T-helper 1 cell treated with Interleukin-12 subunit alpha and Interleukin-12 subunit beta and Interleukin-4 antibody, amounts not matched to agents 30 μg/mL and 1 μg/mL, for 36 hours (primary cell): Measurements from ENCODE around the gene FABP1.

ENCODE experiments used
- H3K27ac Mint-ChIP-seq: one replicate; pipeline ENCODE4 v1.8.0; 2021; ENCODE audit warnings: mild to moderate bottlenecking, mixed read lengths
- H3K27me3 Mint-ChIP-seq: one replicate; pipeline ENCODE4 v1.8.0; 2021; ENCODE audit warnings: low read depth, mixed read lengths
- H3K36me3 Mint-ChIP-seq: one replicate; pipeline ENCODE4 v1.8.0; 2021; ENCODE audit warnings: low read depth, mixed read lengths
- H3K4me1 Mint-ChIP-seq: one replicate; pipeline ENCODE4 v1.8.0; 2021; ENCODE audit warnings: low read depth, mixed read lengths
- H3K4me3 Mint-ChIP-seq: one replicate; pipeline ENCODE4 v1.8.0; 2021; ENCODE audit warnings: mild to moderate bottlenecking, moderate library complexity, mixed read lengths
- H3K9me3 Mint-ChIP-seq: one replicate; pipeline ENCODE4 v1.8.0; 2021; ENCODE audit warnings: mixed read lengths

The FABP1 gene

DNA sequence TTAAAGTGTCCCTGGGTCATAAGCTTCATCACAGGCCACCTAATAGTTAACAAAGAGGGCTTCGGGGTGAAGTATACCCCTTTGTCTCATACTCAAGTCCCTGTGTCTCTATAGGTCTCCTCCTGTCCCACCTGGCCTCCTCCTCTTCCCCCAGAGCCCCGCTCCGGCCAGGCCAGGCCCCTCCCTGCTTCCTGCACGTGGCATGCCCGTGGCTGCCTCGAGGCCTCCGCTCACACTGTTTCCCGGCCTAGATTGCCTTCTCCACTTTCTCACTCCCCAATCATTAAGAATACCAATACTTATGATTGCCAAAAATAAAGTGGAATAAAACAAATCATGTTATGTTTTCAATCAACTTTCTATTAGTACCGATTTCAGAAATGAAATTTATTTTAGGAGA lies 41.5 kb downstream of the FABP1 start:
- Mint-ChIP-seq H3K36me3 (peaks cover 1% of the 10 kb centered on the region), H3K9me3 (no peaks in the 10 kb centered on the region), H3K4me1 (peaks cover 7% of the 10 kb centered on the region), H3K27me3 (peaks cover 3% of the 10 kb centered on the region), H3K27ac (no peak overlapping the region), H3K4me3 (no peak overlapping the region)

DNA sequence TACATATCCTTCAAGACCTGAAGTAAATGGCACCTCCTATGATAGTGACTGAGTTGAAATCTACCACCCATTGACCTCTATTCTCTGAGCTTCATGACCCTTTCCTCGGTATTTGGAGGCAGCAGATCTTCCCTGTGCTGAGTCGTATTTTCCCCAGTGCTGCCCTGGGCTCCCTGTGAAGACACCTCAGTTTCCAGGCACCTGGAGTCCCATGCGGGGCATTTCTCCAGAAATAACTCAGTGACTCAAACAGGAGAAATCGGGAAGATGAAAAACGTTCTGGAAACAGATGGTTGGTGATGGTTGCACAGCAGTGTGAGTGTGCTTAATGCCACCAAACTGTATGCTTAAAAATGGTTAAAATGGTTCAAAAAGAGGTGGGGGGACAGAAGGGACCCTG lies 42.3 kb downstream of the FABP1 start:
- Mint-ChIP-seq H3K4me3 (no peak overlapping the region), H3K4me1 (peaks cover 4% of the 10 kb centered on the region), H3K27ac (no peak overlapping the region)

DNA sequence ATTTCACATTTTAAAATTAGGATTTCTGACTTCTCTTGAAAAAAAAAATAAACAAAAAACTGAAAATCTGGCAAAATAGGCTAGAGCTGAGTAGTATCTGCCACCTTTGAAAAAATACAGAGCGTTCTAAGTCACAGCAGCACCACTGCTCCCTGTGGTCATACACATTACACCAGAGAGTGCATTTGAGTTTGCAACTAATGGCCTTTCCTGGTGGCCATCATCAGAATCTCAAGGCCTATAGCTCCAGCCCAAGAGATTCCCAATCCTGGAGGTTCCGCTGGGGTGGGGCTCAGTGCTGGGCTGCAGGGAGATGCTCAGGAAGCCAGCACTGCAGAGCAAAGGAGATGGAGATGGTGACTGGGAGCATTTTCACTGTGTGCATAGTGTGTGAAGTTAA lies 42.8 kb downstream of the FABP1 start:
- H3K36me3 Mint-ChIP-seq, result no peaks in the 10 kb centered on the region
- no peak overlapping the region for H3K4me3 Mint-ChIP-seq
- H3K9me3 Mint-ChIP-seq, result no peaks in the 10 kb centered on the region
- peaks cover 3% of the 10 kb centered on the region for H3K27me3 Mint-ChIP-seq
- H3K4me1 Mint-ChIP-seq, result no peaks in the 10 kb centered on the region
- H3K27ac Mint-ChIP-seq, result no peak overlapping the region

More for the DNA sequence above, 42.3 kb downstream of the FABP1 start:
- Mint-ChIP-seq H3K36me3 (peaks cover 1% of the 10 kb centered on the region), H3K9me3 (no peaks in the 10 kb centered on the region), H3K27me3 (peaks cover 3% of the 10 kb centered on the region)

DNA sequence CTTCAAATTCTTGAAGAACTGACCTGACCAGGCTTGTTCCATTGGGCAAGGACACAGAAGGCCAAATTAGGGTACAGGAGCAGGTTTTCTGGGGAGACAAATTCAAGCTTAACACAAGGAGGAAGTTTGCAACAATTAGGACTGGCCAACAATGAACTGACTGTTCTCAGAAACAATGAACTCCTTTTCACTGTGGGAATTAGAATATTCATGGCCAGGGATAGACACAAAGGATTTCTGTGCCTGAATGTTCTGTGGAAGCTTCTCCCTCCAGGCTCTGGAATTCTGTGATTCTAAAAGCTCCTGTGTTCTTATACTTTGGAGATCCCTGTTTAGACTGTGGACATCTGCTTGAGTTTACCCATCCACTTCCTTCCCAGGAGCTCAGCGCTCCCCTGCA lies 45.1 kb downstream of the FABP1 start:
- Mint-ChIP-seq H3K4me3 (no peak overlapping the region), H3K9me3 (no peaks in the 10 kb centered on the region), H3K27ac (no peak overlapping the region), H3K27me3 (peaks cover 3% of the 10 kb centered on the region), H3K36me3 (no peaks in the 10 kb centered on the region), H3K4me1 (no peaks in the 10 kb centered on the region)

DNA sequence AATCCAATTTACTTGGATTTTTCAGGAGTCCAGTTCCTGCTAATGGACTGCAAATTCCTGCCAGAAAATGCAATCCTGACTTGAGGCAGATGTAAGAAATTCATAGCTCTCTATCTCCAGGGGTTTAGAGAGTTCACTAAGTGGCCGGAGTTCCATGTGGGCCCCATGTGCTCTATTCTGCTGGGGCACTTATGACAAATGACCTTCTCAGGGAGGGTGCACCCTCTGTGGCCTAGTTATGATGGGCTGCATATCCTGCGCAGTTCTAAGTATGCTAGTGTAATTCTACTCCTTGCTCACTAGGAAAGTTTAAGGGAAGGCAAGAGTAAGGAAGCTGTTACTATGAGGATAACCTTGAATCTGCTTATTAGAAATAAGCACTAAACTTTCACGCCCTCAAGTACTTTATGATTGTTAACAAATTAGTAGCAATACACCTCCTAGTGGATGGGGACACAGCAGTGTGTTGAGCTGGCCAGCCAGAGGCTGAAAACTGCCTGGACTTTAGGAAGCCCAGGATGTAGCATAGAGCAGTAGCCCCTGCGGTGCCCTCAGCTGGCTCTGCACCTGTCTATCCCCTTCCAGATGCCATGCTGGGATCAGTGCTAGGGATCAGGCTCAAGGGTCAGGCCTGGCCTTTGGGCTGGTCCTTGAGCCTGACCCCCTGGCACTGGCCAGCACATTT lies 45.8 kb downstream of the FABP1 start:
- no peak overlapping the region for H3K27ac Mint-ChIP-seq
- H3K4me3 Mint-ChIP-seq, result no peak overlapping the region
- no peaks in the 10 kb centered on the region for H3K4me1 Mint-ChIP-seq
- H3K9me3 Mint-ChIP-seq, result no peaks in the 10 kb centered on the region
- H3K36me3 Mint-ChIP-seq, result no peaks in the 10 kb centered on the region
- peaks cover 3% of the 10 kb centered on the region for H3K27me3 Mint-ChIP-seq

DNA sequence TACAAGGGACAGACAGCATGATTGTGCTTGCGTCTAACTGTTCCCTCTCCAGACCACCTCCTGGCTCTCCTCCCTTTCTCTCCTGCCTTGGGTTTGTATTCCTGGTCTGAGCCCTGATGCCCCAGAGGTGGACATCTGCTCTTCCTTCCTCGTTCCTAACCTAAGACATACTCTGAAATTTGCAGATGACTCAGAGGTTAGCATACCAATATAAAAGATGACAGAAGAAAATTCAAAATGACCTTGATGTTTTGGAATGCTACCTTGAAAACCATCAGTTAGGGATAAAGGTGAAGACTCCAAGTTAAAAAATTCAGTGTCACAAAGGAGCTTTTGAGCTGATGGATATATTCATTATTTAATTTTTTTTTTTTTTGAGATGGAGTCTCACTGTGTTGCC lies 47.3 kb downstream of the FABP1 start:
- no peak overlapping the region for H3K27ac Mint-ChIP-seq
- H3K4me3 Mint-ChIP-seq, result no peak overlapping the region
- H3K36me3 Mint-ChIP-seq, result no peaks in the 10 kb centered on the region
- no peaks in the 10 kb centered on the region for H3K4me1 Mint-ChIP-seq
- H3K9me3 Mint-ChIP-seq, result no peaks in the 10 kb centered on the region
- peaks cover 3% of the 10 kb centered on the region for H3K27me3 Mint-ChIP-seq

DNA sequence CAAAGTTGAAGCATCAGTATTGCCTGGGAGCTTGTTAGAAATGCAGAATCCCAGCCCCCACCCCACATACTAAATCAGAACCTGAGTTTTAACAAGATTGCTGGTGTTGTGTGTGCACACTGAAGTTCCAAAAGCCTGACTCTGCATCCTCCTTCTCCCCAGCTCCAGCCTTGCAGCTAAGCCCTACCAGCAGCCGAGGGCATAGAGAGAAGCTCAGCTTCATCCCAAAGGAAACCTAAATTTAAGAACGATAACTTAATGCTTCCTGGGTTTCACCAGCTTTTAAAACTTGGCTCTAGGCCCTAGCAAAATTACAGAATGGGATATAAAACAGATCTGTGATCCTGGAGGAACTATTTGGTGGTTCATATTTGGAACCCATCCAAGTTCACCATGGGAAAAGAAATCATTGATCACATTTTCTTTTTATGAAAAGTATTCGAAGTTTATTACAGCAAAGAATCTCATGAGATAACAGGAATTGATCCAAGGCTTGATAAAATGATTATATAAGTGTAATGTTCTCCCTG lies 49.2 kb downstream of the FABP1 start:
- H3K36me3 Mint-ChIP-seq, result no peaks in the 10 kb centered on the region
- no peak overlapping the region for H3K4me3 Mint-ChIP-seq

DNA sequence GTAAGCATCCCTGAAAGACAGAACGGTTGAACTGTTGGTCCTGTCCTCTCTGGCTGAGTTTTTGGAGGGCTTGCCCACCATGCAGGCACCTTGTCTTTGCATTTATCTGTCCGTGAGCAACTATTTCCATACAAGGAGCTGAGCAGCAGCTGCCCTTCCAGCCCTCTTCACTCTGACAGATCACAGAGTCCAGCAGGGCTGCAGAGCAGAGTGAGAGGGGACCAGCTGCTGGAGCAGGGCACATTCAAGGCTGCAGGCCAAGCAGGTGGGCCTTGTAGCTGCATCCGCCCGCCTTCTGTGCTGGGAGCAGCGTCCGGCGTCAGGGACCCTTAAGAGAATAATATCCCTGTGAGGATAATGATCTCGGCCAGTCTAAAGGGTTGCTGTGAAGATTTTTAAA lies 50.8 kb downstream of the FABP1 start:
- H3K4me3 Mint-ChIP-seq, result no peak overlapping the region
- no peaks in the 10 kb centered on the region for H3K36me3 Mint-ChIP-seq
- H3K27ac Mint-ChIP-seq, result no peak overlapping the region
- H3K9me3 Mint-ChIP-seq, result no peaks in the 10 kb centered on the region
- H3K4me1 Mint-ChIP-seq, result no peaks in the 10 kb centered on the region
- H3K27me3 Mint-ChIP-seq, result peaks cover 3% of the 10 kb centered on the region

More for the DNA sequence above, 49.2 kb downstream of the FABP1 start:
- H3K27me3 Mint-ChIP-seq, result peaks cover 3% of the 10 kb centered on the region
- no peaks in the 10 kb centered on the region for H3K9me3 Mint-ChIP-seq
- H3K27ac Mint-ChIP-seq, result no peak overlapping the region
- H3K4me1 Mint-ChIP-seq, result no peaks in the 10 kb centered on the region

DNA sequence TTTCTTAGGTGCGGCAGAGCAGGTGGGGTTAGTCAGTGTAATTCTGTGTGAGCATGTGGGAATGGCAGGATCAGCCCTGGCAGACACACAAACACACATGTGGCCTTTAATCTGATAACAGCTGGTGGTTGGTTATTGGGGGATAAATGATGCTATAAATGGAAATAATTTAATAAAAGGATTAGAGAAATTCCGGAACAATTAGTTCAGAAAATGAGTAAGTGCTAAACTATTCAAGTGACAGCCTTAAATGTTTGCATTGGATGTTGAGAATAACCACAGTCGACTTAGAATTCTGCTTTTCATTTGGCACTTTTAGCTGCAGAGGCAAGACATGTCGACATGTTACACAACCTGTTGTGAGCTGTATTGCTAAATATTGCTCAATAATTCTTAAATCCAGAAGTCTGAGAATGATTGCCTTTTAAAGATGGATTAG lies 53.0 kb downstream of the FABP1 start:
- no peak overlapping the region for H3K4me3 Mint-ChIP-seq
- no peaks in the 10 kb centered on the region for H3K4me1 Mint-ChIP-seq
- H3K36me3 Mint-ChIP-seq, result no peaks in the 10 kb centered on the region
- no peak overlapping the region for H3K27ac Mint-ChIP-seq
- H3K27me3 Mint-ChIP-seq, result peaks cover 9% of the 10 kb centered on the region
- H3K9me3 Mint-ChIP-seq, result no peaks in the 10 kb centered on the region

DNA sequence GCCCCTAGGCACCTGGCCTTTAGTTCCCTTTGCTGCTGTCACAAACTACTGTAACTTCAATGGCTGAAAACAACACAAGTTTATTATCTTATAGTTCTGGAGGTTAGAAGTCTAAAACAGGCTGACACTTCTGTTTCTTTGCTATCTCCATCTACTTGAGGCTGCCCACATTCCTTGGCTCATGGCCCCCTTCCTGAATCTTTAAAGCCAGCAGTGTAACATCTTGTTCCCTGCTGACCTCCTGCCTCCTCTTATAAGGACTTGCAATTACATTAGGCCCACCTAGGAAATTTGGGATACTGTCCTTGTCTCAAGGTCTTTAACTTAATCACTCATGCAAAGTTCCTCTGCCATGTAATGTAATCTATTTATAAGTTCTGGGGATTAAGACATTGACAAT lies 53.7 kb downstream of the FABP1 start:
- H3K27ac Mint-ChIP-seq, result no peak overlapping the region
- H3K27me3 Mint-ChIP-seq, result peaks cover 9% of the 10 kb centered on the region
- H3K9me3 Mint-ChIP-seq, result no peaks in the 10 kb centered on the region

More for the DNA sequence above, 53.7 kb downstream of the FABP1 start:
- Mint-ChIP-seq H3K4me3 (no peak overlapping the region), H3K4me1 (no peaks in the 10 kb centered on the region), H3K36me3 (no peaks in the 10 kb centered on the region)
